Islet of Langerhans (tissue), 1 donor: ENCODE results near the gene HOXD9.

Source experiments
- FAIRE-seq: peaks from one replicate; lab custom pipeline; 2011; peaks lifted over from hg19 to GRCh38; lab: Jason Lieb, UNC

HOXD9 gene

GRCh38 chr2:176122683-176123410, at the start of gene HOXD9:
TSS of gene HOXD9 (plus strand) at chr2:176122719. CDS start at chr2:176122769, 50 bp downstream.
- FAIRE-seq = no peak

- no peak for FAIRE-seq
Measured at GRCh38 chr2:176072951-176073904, 49.3 kb upstream of the HOXD9 start.

- FAIRE-seq = no peak
Measured at GRCh38 chr2:176074919-176075425, 47.5 kb upstream of the HOXD9 start.

- FAIRE-seq = no peak
Measured at GRCh38 chr2:176075481-176075880, 47.0 kb upstream of the HOXD9 start.

GRCh38 chr2:176076063-176076462, 46.5 kb upstream of the HOXD9 start:
- no peak for FAIRE-seq

- FAIRE-seq = no peak
Measured at GRCh38 chr2:176076796-176077195, 45.7 kb upstream of the HOXD9 start.

GRCh38 chr2:176078541-176079284, 43.8 kb upstream of the HOXD9 start:
- FAIRE-seq = no peak

- no peak for FAIRE-seq
Measured at GRCh38 chr2:176079285-176079830, 43.2 kb upstream of the HOXD9 start.

GRCh38 chr2:176079831-176080539, 42.5 kb upstream of the HOXD9 start:
- no peak for FAIRE-seq

- FAIRE-seq = no peak
Measured at GRCh38 chr2:176080540-176081375, 41.8 kb upstream of the HOXD9 start.

GRCh38 chr2:176081376-176081836, 41.1 kb upstream of the HOXD9 start:
- FAIRE-seq = no peak

GRCh38 chr2:176081837-176082524, 40.5 kb upstream of the HOXD9 start:
- no peak for FAIRE-seq

- FAIRE-seq = no peak
Measured at GRCh38 chr2:176082525-176082823, 40.0 kb upstream of the HOXD9 start.

- no peak for FAIRE-seq
Measured at GRCh38 chr2:176082824-176083751, 39.4 kb upstream of the HOXD9 start.

GRCh38 chr2:176083796-176084261, 38.7 kb upstream of the HOXD9 start, which contains the start of gene EVX2:
TSS of gene EVX2 (minus strand) at chr2:176083962. CDS start at chr2:176083776, 186 bp downstream.
- no peak for FAIRE-seq

- FAIRE-seq = no peak
Measured at GRCh38 chr2:176084611-176085119, 37.9 kb upstream of the HOXD9 start.

GRCh38 chr2:176085120-176085788, 37.3 kb upstream of the HOXD9 start:
- no peak for FAIRE-seq
